GM12875 (cell line): ENCODE data around the gene CCL21.

Source experiments
- H3K4me3 ChIP-seq: one replicate; pipeline ENCODE4 v1.5.1; 2011; ENCODE audit warnings: low read depth, low read length, control low read depth
- TF ChIP-seq, protein P1 (sequence below): IDR thresholded peaks from 2 replicates; pipeline ENCODE4 v1.5.1; 2011; ENCODE audit warnings: low read depth, mild to moderate bottlenecking, control low read depth, inconsistent platforms, low read length, moderate library complexity, borderline replicate concordance; ENCODE audit not compliant: insufficient read depth

Gene CCL21

DNA sequence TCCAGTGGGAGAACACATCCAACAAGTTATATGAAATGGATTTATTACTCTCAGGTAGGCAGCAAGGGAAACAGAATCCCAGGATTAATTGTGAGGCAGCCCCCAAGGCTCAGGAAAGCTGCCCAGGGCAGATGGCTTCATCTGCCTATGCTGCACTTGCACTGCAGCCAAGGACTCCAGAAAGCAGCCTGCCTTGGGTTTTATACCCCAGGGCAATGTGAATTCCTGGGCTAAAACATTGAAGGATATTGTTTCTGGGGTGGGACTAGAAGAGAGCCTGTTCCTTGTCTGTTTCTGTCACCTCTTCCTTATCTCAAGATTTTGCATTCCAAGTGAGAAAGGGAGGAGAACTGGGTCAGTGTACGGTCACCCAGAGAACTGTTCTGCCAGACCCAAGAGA, 38.6 kb downstream of the CCL21 start:
- TF ChIP-seq, protein P1, sequence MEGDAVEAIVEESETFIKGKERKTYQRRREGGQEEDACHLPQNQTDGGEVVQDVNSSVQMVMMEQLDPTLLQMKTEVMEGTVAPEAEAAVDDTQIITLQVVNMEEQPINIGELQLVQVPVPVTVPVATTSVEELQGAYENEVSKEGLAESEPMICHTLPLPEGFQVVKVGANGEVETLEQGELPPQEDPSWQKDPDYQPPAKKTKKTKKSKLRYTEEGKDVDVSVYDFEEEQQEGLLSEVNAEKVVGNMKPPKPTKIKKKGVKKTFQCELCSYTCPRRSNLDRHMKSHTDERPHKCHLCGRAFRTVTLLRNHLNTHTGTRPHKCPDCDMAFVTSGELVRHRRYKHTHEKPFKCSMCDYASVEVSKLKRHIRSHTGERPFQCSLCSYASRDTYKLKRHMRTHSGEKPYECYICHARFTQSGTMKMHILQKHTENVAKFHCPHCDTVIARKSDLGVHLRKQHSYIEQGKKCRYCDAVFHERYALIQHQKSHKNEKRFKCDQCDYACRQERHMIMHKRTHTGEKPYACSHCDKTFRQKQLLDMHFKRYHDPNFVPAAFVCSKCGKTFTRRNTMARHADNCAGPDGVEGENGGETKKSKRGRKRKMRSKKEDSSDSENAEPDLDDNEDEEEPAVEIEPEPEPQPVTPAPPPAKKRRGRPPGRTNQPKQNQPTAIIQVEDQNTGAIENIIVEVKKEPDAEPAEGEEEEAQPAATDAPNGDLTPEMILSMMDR = no peak
- no peak overlapping the region for H3K4me3 ChIP-seq

DNA sequence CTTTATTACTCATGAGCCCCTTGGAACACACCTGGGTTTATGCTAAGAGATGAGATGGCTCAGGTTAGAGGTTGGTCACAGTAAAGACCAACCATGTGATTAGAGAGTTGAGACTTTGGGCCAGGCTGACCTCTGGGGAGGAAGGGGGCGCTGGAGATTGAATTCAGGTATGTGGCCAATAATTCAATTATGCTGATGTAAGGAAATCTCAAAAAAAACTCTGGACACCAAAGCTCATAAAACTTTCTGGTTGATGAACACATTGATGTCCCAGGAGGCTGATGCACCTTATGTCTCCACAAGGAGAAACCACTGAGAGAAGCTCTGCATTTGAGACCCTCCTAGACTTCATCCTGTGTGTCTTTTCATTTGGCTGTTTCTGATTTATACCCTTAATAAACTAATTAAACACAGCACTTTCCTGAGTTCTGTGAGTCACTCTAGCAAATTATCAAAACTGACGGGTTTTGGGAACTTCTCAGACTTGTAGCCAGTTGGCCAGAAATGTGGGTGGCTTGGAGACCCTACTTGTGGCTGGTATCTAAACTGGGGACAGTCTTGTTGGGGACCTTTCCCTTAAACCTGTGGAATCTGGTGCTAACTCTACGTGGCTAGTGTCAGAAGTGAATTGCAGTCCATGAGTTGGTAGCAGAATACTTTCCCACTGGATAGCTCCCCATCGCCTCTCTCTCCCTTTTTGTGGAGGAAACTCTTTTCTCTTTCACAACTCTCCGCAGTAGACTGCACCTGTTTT, 40.0 kb downstream of the CCL21 start:
- no peak overlapping the region for H3K4me3 ChIP-seq
- TF ChIP-seq, protein P1 = no peak

DNA sequence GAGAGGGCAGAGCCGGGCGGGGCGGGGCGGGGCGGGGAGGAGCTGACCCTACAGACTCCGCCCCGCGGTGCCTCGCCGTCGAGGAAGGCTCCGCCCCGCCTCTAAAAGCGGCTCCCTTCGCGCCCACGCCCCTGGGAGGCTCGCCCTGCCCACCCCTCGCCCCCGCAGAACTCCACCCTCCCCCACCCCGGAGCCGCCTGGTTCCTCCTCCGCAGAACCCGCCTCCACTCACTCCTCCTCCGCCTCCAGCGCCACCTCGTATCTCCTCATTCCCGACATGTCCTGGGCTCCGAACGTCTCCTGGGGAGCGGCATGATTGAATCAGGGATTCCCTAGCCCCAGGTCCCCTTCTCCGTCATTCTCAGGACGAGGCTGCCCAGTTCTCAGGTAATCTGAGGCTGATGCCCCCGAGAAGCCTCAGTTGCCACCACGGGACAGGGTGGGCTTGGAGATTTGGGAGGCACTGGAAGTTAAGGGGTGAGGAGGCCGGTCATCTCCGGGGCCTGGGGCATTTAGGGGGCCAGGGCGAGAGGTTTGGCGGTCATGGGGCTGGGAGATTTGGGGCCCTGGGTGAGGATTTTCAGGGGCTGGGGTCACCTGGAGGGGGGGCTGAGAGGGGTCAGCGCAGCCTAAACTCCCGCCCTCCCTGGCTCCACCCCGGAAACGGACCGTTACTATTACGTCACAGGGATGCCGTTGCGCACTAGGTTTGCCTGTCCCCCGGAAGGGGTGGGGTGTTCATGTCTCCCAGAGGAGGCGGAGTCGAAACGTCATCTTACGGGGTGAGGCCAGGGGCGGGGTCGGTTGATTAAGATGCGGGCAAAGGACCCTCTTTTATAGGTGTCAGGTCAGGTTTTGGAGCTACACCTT, 44.3 kb downstream of the CCL21 start:
- H3K4me3 ChIP-seq = peak overlapping the region; percentile 33
- TF ChIP-seq, protein P1 = no peak

DNA sequence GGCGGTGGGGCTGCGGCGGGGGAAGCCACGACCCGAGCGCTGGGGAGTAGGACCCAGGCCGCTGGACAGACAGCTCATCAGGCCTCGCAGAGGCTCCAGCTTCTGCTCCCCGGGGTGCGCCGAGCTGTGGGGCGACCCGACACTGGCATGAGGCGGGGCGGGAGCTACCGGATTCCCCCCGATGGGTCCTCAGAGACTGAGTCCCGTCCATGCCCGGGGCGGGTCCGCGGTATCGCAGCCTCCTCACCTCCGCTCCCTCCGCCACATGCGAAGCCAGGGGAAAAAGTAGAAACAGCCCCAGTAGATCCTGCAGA, 44.9 kb downstream of the CCL21 start:
- peak overlapping the region; percentile 23 for H3K4me3 ChIP-seq
- TF ChIP-seq, protein P1 = no peak

DNA sequence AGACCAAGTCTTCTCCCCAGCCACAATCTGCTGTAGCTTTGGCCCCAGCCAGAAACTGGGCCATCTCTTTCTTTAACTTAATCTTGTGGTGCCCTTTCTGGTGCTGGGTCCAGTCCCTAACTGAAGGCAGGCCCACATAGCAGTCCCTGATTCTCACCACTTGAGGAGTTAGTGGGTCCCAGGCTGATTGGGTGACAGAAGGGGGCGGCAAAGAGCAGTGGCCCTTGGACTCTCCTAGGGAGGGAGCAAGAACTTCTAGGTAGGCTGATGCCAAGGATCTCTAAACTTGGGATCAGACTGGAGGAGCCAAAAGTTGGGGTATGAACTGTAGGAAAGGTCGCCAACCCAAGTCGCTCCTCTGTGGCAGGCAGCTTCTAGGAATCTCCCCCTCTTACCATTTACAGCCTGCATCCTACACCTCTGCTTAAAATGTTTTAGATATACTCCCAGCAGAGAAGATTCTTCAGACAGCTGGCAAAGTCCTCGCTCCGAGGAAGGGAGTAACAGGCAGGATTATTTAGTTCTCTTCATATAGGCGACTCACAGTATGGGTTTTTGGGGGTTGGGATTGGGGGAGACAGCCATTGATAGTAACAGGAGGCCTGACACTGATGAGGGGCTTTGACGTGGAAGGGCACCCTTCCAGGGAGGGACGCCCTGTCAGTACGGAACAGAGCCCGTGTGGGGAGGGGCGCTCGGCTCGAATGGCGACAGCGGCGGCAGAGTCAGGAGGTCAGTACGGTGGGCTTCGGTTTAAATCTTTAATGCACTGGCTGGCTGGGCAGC, 45.5 kb downstream of the CCL21 start:
- peak overlapping the region; percentile 23 for H3K4me3 ChIP-seq
- TF ChIP-seq, protein P1 = peak; percentile 98

DNA sequence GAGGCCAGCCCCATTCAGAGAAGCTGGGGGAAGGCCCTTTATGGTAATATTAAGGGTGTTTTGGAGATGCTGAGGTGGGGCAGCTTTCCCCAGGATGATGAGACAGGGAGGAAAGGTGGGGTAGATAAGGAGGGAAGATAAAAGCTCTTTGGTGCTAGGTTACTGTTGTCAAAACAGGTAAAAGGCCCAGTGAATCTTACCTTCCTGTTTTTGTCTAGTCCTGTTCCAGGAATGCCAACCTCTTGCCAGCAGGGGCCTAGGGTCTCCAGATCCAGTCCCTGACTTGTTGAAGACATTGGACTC, 46.7 kb downstream of the CCL21 start:
- no peak overlapping the region for H3K4me3 ChIP-seq
- TF ChIP-seq, protein P1 = no peak
